ENCODE data around the gene PDGFD.

Gene PDGFD

DNA sequence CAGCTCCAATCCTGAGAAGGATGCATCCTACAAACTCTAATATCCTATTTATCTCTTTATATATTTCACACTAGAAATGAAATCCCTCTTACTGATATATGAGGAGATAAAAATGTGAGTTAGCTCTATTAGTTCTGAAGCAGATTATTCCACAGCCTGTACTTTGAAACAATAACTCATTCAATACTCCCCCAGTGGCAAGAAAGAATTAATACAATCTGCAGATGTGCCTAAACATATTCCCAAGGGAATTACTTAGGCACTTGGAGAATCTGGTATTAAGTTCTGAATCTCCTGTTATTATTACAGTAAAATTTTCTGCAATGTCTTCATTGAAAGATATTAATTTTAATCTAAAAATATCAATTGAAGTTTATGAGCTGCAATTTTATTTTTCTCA is 68.2 kb downstream of the PDGFD start:
- in situ Hi-C loops (cut with MboI; ENCODE audit: low sequenced_read_pairs): no loop called here

DNA sequence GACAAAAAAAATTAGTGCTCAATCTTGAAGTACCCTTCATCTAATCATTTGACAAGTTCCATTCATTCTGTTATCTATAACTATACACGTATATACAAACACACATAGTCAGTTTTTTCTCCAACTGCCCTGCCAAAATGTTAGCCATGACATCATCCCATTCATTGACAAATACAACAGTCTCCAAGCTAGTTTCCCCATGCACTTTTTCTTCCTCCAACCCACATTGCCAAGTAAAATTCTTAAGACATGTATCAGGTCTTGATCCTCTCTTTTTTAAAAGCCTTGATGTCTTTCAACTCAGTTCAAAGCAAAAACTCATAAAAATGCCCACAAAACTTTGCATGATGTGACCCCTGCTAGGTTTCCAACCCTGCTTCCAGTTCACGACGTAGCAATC is 69.4 kb downstream of the PDGFD start:
- in situ Hi-C loops (cut with MboI; ENCODE audit: low sequenced_read_pairs): no loop called here

DNA sequence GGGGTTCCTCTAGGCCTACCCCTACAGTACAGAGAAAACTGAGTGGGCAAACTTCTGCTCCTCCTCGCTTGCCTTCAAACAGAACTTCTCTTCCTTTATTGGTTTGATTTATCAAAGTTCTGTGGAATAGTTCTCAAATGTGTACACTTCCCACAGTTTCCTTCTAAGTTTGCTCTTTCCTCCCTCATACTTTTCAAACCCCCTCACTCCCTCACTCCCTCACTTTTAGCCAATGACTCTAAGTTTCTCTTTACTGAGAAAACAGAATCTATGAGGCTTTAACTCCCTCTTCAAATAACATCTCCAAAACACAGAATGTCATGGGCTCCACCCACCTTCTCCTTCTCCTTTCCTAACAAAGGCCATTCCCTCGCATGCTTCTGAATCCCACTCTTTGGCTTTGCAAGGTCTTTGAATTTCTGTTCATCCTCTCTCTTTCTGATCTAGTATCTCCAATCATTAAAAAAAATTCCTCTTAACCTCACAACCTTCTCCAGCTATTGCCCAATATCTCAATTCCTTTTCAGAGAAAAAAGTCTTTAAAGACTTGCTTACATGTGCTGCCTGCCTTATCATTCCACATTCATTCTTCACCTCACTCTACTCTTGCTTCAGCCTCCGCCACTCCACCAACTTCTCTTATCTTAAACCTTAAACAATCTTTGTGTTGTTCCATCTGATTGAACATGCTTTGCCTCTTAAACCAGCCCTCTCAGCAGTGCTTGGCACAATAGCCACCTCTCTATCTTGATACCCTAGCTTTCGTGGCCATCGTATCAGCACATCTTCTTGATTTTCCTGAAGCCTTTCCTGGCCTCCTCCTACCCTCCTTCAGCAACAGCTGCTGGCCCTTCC is 70.3 kb downstream of the PDGFD start:
- in situ Hi-C loops (cut with MboI; ENCODE audit: low sequenced_read_pairs): no loop called here

DNA sequence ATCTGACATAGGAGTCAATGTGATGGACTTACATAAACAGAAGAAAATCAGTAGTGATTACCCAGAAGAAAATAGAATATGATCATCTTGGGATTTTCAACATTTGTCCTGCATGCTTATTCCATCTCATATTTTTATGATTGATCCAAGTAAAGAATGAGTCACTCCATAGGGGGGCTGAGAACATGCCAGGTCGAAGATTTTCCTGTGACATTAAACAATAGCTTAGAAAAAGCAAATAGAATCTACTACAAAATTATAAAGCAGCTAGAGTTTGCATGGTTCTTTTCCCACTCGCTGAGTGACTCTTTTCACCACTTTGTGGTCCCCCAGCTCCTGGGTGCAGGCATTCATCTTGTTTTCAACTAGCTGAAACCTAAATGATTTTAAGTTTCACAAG is 71.2 kb downstream of the PDGFD start:
- in situ Hi-C loops (cut with MboI; ENCODE audit: low sequenced_read_pairs): no loop called here

- in situ Hi-C loops (cut with MboI; ENCODE audit: low sequenced_read_pairs): no loop called here
These were observed 72.5 kb downstream of the PDGFD start for GRCh38 chr11:104091281-104092096.

DNA sequence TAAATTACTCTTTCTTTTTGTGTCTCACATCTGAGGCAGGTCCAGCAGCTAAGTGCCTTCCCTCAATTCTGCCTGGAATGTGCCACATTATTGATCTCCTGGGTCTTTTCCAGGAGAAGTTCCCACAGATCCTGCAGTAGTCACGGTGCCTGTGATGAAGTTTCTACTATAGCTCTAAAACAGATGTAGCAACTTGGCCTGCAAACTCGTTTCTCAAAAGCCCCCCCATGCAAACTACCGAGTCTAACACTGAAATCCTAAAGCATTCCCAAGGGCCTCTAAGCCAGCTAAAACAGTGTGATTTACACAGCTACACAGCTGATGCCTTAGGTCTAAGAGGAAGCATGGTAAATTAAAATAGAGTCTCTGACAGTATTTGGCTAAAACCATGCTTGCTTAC is 73.2 kb downstream of the PDGFD start:
- in situ Hi-C loops (cut with MboI; ENCODE audit: low sequenced_read_pairs): no loop called here

GRCh38 chr11:104089481-104089880 is 74.5 kb downstream of the PDGFD start:
- in situ Hi-C loops (cut with MboI; ENCODE audit: low sequenced_read_pairs): no loop called here

DNA sequence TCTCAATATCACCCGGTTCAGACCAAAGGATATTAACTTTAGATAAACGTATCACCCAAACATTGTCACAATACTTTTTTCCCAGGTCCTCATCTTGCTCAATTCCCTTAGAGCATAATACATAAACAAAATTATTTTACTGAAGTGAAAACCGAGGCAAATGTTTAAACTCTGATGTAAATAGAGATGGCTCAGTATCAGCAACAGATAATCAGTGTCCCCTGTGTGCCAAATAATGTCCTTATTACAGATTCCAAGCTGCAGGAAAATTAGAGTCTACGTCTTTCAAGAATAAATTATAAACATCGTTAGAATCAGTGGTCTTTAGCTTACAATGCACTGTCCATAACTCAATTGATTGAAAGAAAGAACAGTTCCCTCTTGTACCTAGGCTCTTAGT is 77.3 kb downstream of the PDGFD start:
- in situ Hi-C loops (cut with MboI; ENCODE audit: low sequenced_read_pairs): no loop called here

- in situ Hi-C loops (cut with MboI; ENCODE audit: low sequenced_read_pairs): no loop called here
These were observed 85.0 kb downstream of the PDGFD start for GRCh38 chr11:104078995-104079394.

DNA sequence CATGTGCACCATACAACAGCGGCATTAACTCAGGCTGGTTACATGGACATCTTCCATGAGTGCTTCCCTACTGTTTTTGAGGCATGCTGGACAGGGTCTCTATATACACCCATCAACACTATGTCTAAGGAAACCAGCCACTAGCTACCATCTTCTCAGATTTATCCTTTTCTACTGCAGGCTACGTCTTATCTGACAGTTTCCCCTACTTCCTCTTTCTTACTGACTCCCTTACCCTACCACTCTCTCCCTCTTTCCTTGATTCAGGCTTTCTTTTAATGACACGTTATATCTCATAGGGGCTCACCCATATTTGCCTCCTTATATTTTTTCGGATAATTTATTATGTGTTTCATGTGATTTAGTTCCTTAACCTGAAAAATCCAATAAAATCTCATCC is 85.7 kb downstream of the PDGFD start:
- in situ Hi-C loops (cut with MboI; ENCODE audit: low sequenced_read_pairs): no loop called here

DNA sequence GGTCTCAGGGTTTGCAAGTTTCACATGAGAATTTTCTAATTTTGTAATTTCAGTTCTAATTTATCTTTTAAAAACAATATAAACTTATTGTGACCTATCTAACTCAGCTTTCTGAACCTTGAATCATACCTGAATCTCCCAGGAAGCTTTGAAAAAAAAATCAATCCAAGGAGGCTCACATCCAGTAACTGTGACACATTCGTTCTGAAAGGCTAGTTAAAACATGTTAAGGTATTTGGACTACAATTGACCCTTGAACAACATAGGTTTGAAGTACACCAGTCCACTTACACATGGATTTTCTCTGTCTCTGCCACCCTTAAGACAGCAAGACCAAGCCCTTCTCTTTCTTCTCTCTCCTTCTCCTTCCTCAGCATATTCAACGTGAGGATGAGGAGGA is 87.5 kb downstream of the PDGFD start:
- in situ Hi-C loops (cut with MboI; ENCODE audit: low sequenced_read_pairs): no loop called here

DNA sequence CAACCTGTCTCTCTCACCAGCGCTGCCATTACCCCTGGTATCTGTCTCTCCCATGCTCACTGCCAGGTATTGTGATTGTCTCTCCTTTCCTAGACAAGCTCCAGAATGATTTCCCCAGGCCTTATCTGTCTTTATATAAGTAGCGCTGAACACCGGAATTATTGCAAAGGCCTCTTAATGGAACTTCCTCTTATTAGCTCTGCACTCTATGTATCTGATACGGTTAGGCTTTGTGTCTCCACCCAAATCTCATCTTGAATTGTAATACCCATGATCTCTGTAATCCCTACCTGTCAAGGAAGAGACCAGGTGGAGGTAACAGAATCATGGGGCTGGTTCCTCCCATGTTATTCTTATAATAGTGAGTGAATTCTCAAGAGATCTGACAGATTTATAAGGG is 88.2 kb downstream of the PDGFD start:
- in situ Hi-C loops (cut with MboI; ENCODE audit: low sequenced_read_pairs): no loop called here

DNA sequence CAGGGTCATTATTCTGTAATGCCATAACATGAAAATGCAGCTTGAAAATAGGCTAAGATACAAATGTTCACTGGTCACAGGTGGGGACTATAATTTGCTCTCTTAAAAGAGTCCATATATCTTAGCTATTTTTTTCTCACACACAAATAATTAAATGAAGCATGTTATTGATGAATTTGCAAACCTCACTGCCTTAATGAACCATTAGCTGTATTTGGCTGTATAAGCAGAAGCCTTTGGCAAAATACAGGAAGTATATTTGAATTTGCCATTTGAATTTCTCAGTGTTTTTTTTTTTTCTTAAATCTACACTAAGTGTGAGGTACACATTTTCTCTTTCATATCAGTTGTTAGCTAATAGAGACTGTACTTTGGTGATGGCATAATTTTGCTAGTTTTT is 88.9 kb downstream of the PDGFD start:
- in situ Hi-C loops (cut with MboI; ENCODE audit: low sequenced_read_pairs): no loop called here

- in situ Hi-C loops (cut with MboI; ENCODE audit: low sequenced_read_pairs): no loop called here
These were observed 89.8 kb downstream of the PDGFD start for GRCh38 chr11:104073950-104074705.

DNA sequence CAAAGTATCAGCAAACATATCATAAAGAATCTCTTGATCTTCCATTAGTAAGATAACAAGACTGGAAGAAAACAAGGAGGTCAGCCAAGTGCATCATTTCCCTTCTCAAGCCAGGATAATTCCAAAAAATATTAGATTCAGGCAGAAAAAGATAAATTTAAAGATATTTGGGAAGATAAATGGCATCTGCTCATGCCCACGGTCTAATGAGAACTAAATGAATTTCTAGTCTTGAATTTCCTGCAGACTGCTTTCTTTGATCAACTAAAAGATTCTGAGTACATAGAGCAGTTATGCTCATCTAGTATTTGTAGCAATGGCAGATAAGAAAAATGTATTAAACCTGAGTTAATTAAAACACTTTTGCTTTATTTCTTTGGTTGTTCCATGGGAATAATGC is 96.4 kb downstream of the PDGFD start:
- in situ Hi-C loops (cut with MboI; ENCODE audit: low sequenced_read_pairs): no loop called here

- in situ Hi-C loops (cut with MboI; ENCODE audit: low sequenced_read_pairs): no loop called here
These were observed 99.8 kb downstream of the PDGFD start for GRCh38 chr11:104064034-104064630.

- in situ Hi-C loops (cut with MboI; ENCODE audit: low sequenced_read_pairs): no loop called here
These were observed 102.0 kb downstream of the PDGFD start for GRCh38 chr11:104061853-104062521.

DNA sequence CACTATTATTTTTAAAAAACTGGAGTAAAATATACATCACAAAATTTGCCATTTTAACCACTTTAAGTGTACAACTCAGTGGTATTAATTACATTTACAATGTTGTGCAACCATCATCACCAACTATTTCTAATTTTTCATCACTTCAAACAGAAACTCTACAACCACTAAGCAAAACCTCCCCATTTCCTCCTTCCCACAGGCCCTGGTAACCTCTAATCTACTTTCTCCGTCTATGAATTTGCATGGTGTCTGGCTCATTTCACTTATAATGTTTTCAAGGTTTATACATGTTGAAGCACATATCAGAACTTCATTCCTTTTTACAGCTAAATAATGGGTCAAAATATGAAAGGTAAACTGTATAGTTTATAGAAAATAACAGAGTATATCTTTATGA is 103.1 kb downstream of the PDGFD start:
- in situ Hi-C loops (cut with MboI; ENCODE audit: low sequenced_read_pairs): no loop called here

DNA sequence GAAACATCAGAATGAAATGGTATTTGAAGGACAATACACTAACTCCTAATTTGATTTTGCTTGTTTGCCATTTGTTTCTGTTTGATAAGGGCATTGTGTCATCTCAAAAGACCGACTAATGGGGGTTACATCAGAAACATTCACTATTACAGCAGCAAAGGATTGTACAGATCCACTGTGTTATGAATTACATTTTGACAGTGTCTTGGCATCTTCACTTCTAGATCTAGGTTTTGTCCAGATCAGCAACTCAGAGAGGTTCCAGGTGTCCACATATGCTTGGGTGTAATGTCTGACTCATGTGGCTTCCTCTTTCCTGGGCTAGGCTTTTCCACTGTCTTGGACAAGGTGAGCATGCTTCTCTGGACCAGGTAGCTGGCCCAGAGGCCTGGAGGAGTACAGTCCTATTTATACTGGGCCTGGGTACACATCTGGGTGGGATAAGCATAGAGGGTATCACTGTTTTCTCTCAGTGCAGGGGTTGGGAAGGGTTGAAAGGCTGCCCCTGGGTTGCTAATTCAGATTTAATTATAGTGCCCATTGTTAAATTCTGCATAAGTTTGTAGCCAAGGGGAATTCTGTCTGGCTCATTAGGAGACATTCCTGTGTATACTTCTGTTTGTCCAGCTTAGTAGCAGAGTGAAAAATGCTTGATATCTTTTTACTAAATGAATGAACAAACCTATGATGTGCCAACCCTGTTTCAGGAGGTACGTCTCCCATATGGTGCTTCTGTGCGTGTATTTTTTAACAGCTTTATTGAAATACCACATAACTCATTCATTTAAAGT is 103.7 kb downstream of the PDGFD start:
- in situ Hi-C loops (cut with MboI; ENCODE audit: low sequenced_read_pairs): no loop called here

- in situ Hi-C loops (cut with MboI; ENCODE audit: low sequenced_read_pairs): no loop called here
These were observed 105.3 kb downstream of the PDGFD start for GRCh38 chr11:104058680-104059079.

Measured in hTERT RPE-1 (cell line).